ENCODE data around the gene ERI2.

The ERI2 gene, protein sequence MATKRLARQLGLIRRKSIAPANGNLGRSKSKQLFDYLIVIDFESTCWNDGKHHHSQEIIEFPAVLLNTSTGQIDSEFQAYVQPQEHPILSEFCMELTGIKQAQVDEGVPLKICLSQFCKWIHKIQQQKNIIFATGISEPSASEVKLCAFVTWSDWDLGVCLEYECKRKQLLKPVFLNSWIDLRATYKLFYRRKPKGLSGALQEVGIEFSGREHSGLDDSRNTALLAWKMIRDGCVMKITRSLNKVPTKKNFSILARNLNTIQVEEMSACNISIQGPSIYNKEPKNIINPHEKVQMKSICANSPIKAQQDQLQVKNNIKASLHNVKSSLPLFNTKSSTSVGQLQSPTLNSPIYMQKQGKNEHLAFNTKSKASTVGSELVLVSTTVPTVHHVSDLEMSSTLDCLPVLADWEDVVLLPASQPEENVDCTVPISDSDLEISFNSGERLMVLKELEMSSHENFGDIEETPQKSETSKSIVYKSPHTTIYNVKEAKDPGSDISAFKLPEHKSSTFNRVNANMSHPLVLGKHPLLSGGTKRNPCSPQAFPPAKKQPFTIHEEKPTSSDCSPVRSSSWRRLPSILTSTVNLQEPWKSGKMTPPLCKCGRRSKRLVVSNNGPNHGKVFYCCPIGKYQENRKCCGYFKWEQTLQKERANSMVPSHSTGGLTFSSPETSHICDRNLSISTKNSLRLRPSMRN

GRCh38 chr16:20806168-20807050 lies at the start of gene ERI2, which contains the start of gene REXO5:
ERI2 (minus strand) TSS chr16:20806472; CDS start chr16:20806430, 42 bp downstream.
REXO5 (plus strand) TSS chr16:20806527; CDS start chr16:20806954, 427 bp downstream.
- peak; percentile 87 for DNase-seq

GRCh38 chr16:20854963-20855362 lies 48.7 kb upstream of the ERI2 start:
- no peak for DNase-seq

DNA sequence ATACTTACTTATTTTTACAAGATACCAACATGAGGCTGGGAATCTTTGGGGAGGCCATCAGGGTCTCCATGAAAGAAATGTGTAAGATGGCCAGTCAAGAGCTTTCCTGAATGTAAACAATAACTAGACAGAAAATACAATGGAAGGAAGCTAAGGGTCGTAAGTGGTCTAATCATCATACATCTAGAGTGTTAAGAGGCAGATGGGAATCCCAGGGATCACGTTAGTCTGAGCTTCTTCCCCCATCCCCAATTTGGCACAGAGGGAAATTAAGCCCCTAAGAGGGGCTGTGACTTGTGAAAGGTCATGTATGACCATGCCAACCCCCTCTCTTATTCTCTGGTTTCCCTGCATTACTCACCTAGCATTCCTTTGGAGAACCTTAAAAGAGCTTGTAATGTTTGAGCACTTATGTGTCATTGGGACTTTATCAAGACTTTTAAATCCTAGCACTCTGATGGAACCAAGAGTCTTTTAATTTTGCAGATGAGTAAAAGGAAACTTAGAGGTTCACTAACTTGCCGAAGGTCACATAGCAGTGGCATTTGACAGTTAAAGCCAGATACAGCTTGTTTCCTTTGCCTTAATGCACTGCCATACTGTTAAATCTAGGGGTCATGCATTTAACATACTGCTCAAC lies 47.8 kb upstream of the ERI2 start:
- no peak for DNase-seq

GRCh38 chr16:20853143-20853542 lies 46.9 kb upstream of the ERI2 start:
- DNase-seq, result no peak

GRCh38 chr16:20851601-20852000 lies 45.3 kb upstream of the ERI2 start:
- no peak for DNase-seq

DNA sequence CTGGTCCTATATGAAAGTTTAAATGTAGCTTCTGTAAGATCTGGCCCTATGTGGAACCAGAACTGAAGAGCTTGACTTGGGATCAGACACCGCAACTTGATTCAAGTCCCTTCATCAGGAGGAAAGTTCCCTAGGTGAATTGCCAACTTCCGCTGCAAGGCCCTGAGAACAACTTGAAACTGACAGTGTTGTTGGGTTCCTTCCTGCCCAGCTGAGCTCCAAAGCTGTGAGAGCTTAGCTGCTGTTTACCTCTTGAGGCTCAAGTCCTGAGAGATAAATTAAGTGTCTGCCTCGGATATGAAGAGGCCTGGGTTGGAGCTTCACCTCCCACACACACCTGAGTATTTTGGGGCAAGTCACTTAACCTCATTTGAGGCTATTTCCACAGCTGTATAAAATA lies 44.7 kb upstream of the ERI2 start:
- no peak for DNase-seq

- DNase-seq, result peak; percentile 82
Measured at GRCh38 chr16:20849589-20850390, 43.5 kb upstream of the ERI2 start.

- no peak for DNase-seq
Measured at GRCh38 chr16:20847550-20847949, 41.3 kb upstream of the ERI2 start.

- no peak for DNase-seq
Measured at GRCh38 chr16:20846551-20846950, 40.3 kb upstream of the ERI2 start.

- DNase-seq, result no peak
Measured at GRCh38 chr16:20846030-20846429, 39.8 kb upstream of the ERI2 start.

- DNase-seq, result no peak
Measured at GRCh38 chr16:20844588-20844987, 38.3 kb upstream of the ERI2 start.

DNA sequence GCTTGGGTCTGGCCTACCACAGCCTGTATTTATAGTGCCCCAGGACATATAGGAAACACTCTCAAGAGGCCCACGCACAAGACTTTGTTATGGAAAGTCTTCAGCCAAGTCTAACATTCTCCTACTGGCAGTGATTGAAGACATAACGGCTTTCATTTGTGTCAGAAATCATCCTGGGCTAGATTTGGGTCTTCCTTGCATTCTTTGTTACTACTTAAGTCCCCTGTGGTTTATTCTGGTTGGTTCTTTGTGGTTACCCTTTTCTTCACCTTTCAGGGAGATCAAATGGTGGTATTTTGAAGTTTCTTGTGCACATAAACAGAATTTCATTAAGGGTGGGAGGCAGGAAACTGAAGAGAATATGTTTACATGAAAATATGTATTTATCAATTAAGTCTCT lies 37.8 kb upstream of the ERI2 start:
- no peak for DNase-seq

DNA sequence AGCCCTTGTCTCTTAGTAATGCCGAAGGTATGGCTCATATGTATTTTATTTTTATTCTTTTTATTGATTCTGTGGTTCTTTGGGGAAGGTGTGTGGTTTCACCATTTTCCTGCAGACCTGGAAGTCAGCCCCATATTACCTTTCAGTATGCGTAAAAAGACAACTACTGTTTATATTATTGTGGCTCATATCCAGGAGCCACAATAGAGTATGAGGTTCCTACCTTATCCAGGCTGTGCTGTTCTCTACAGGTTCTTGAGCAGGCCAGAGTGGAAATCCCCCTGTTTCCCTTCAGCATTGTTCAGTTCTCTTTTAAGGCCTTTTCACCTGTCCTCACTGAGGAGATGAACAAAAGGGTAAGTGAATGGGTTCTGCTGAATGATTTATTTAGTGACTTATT lies 33.2 kb upstream of the ERI2 start:
- no peak for DNase-seq

GRCh38 chr16:20838240-20838639 lies 32.0 kb upstream of the ERI2 start:
- no peak for DNase-seq

DNA sequence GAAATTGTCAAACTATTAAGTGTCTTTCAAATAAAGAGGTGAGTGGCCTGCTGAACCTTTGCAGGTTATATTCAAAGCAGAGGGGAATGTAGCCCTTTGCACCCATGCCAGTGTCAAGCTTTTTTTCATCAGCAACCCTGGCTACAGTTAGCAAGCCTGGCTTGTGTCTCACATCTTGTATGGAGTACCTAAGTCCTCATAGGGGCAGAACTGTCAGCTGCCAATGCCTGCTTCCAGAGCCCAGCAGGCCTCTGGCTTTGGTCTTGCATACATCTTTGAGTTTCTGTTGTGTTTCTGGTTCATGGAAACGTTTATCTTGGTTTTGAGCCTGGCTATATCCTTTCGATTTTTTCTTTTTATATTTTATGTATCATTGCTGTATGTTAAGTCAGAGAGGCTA lies 26.8 kb upstream of the ERI2 start:
- DNase-seq, result no peak

DNA sequence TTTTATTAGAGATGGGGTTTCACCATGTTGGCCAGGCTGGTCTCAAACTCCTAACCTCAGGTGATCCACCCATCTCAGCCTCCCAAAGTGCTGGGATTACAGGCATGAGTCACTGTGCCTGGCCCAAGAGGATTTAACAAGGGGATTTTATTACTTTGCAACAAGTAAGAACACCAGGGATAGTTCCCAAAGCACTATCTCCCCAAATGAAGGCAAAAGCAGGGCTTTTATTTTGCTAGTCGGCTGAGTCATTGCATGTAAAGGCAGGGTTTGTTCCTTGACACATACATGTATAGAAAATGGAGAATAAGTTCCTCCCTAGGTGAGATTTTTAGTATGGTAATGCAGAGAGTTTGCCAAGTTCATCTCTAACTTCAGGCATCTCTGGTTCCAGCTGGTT lies 24.1 kb upstream of the ERI2 start:
- DNase-seq, result no peak

DNA sequence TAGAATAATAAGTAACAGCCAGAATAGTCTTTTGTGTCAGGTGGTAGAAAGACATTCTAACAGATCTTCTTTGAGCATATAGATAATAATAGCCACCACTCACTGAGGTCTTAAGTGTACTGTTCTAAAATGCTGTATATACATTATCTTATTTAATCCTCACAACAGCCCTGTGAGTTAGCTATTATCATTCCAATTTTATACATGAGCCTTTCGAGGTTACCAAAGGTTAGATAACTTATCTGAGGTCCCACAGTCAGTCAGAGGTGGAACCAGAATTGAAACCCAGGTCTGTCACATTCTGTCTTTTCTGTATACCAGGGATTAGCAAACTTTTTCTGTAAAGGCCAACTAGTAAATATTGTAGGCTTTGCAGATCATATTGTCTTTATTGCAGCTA lies 23.3 kb upstream of the ERI2 start:
- DNase-seq, result no peak

DNA sequence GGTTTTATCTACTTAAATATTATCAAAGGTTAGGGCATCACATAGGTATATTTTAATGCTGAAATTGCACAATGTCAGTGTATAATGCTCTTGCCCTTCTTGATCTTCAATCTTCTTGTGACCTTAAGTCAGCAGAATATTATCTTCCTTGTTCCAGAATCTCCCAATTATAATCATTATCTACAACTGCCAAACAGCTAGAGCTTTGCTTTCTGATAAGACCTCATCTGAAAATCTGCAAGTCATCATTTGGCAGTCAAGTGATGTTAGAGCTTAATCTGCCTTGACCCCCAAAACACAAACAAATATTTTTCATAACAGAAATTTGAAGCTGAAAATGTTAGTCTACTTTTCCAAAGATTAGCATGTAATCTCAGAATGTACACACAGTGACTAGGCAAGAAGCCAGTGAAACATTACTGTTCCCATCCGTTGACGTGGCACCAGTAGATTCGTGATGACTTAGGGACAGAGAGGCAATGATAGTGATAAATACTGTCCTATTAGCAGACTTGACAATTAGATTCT lies 19.8 kb upstream of the ERI2 start:
- no peak for DNase-seq

DNA sequence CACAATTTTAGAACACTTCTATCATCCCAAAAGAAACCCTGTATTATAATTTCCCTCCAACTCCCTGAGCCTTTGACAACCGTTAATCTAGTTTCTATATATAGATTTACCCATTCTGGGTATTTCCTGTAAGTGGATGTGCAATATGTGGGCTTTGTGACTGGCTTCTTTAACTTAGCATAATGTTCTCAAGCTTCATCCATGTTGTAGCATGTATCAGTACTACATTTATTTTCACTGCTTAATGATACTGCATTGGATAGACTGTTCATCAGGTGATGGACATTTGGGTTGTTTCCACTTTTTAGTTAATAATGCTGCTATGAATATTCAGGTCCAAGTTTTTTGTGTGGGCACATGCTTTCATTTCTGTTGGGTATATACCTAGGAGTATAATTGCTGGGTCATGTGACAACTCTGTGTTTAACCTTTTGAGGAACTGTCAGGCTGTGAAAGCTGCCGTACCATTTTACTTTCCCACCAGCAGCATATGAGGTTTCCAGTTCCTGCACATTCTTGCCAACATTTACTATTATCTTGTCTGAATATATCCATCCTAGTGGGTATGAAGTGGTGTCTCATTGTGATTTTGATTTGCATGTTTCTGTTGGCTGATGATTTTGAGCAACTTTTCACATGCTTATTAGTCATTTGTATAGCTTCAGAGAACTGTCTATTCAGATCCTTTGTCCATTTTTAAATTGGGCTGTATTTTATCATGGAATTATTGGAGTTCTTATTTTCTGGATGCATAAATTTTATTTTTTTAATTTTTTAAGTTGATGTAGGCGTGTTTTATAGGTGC lies 16.5 kb upstream of the ERI2 start:
- DNase-seq, result no peak

GRCh38 chr16:20821682-20822081 lies 15.4 kb upstream of the ERI2 start:
- DNase-seq, result no peak
